NCI-H526 treated with DMSO at 0.1 percent for 48 hours (cell line): ENCODE measurements around the gene GNG11.

Experiments used
- DNase-seq: peaks from one replicate; lab custom pipeline; 2025; lab: John Stamatoyannopoulos, UW

The GNG11 gene

GRCh38 chr7:93948106-93948505 lies 26.6 kb downstream of the GNG11 start:
- DNase-seq: no peak

GRCh38 chr7:93948873-93949272 lies 27.3 kb downstream of the GNG11 start:
- DNase-seq: no peak

DNA sequence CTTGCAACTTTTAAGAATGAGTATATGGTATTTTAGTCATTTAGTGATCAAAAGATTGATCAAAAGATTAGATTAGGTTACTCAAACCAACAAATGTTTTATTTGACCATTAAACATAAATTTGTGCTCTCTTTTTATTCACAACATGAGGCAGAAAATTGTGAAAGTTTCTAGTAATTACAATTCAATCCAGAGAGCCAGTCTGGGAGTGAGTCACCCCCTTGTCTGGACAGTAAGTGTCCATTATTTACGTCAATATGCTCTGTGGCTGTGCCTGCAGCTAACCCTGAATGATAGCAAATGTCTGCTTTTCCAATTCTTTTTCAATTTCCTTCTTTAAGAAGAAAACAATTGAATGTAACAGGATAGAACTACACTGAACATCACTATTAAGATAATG lies 27.9 kb downstream of the GNG11 start:
- no peak for DNase-seq

- no peak for DNase-seq
These were observed 33.8 kb downstream of the GNG11 start for GRCh38 chr7:93955304-93955703.

DNA sequence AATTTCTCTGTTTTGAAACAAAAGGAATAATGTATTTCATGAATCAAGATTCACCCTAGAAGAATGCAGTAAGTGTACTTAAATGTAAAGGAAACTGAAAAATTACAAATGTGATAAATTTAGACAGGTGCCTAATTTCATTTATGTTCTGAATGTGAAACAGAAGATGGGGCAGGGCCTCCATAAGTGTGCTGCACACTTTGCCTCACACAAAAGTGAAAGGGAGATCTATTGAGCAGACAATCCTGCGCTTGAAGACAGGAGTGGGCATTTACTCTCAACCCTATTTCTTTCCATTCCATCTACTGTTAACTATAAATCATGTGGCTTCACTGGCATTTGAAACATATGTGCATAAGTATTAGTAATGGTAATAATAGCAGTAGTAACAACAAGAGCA lies 36.2 kb downstream of the GNG11 start:
- no peak for DNase-seq

GRCh38 chr7:93958216-93958615 lies 36.7 kb downstream of the GNG11 start:
- DNase-seq: no peak

DNA sequence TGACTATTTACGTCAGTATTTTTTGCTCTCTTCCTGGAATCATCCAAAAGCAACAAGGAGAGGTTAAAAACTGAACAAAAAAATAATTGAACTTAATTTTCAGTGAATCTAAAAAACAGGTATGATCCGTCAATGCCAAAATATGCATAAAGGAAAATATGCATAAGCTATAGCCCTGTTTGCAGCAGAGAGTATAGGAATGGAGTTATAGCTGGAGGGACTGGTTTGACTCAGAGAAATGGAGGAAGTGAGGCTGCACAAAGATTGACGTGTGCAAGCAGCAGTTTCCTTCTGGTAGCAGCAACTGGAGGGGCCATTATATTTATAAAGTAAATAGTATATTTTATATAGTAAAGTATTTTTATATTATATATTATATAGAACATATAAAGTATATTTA lies 37.1 kb downstream of the GNG11 start:
- DNase-seq: no peak

DNA sequence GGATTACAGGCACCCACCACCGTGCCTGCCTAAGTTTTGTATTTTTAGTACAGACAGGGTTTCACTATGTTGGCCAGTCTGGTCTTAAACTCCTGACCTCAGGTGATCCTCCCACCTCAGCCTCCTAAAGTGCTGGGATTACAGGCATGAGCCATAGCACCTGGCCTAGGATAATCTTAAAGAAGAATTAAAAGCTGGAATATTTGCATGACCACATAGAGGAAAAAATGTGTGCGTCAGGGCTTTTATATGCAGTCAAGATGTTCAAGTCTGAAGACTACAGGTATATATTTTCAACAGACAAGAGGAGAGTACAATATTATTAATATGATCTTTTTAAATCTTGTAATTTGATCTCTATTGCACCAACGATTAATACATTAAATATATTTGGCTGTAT lies 39.5 kb downstream of the GNG11 start:
- DNase-seq: no peak

DNA sequence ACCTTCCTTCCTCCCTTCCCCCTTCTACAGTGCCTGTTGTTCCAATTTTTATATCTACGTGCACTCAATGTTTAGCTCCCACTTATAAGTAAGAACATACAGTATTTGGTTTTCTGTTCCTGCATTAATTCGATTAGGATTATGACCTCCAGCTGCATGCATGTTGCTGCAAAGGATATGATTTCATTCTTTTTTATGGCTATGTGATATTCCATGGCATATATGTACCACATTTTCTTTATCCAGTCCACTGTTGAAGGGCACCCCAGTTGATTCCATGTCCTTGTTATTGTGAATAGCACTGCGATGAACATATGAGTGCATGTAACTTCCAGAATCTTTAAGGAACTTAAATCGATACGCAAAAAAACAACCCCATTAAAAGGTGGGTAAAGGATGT lies 42.7 kb downstream of the GNG11 start:
- no peak for DNase-seq

DNA sequence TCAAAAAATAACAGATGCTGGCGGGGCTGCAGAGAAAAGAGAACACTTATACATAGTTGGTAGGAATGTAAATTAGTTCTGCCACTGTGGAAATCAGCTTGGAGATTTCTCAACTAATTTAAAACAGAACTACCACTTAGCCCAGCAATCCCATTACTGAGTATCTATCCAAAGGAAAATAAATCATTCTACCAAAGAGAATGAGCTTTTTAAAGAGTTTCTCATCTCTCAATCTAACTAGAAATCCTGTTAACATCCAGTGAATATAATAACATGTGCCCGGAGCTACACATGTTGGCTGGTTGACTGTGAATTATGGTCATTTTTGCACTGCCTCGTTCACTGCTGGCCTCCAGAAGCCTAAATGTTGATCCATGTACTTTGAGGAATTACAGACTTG lies 43.3 kb downstream of the GNG11 start:
- DNase-seq: no peak

GRCh38 chr7:93968911-93969620 lies 47.5 kb downstream of the GNG11 start:
- no peak for DNase-seq

DNA sequence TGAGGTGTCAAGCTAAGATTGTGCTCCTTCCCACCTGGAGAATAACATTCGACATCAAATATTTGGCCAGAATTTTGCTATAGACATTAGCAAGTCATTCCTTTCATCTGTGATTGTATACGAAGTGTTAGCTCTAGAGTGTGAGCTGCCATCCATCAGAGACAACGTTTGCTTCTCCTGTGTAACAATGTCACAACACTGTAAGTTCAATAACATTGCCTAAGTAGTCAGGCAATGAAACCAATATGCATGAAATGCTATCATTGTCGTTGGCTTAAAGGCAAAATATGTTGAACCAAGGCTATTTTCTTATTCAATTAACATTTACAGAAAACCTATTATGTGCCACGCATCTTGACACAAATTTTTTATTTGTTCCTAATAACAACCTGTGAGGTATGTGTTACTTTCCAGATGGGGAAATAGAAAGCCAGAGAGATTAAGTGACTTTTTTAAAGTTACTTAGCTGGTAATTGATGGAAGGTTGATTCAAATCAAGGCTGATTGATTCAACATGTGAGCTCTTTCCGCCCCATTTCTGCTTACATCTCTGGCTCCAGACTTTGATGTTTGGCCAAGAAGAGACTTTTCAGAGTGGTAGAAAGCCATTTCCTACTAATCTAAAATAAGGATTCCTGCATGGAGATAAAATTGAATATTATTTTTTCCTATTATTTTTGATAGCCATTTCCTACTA lies 50.6 kb downstream of the GNG11 start:
- DNase-seq: no peak

DNA sequence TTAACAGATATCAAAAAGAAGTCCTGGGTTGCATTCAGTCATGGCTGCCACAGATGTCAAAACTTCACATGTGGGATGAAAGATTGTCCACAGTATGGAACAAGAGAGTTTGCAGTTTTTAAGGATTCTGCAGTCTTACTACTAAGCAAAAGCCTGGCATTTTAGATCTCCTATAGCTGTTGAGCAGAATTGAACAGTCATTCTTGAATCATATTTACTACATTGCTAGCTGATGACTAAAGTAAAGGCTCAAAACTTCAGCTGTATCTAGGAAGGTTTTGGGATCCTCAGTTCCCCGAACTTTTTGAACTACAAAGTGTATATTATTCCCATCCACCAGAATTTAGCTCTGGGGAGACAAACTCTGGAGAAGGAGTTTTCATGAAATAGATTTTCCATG lies 51.6 kb downstream of the GNG11 start:
- no peak for DNase-seq

- no peak for DNase-seq
These were observed 55.8 kb downstream of the GNG11 start for GRCh38 chr7:93977211-93977950.
